ENCODE results near the gene FCER2. TPM values are rescaled to one million over a fixed set of nuclear protein-coding genes. Genes with fewer than 3 reads are reported as not detected.
A peak's percentile ranks its signal among the peaks of the same experiment; 100 is the strongest.

Gene FCER2
- total RNA-seq, 1 experiment from 2014 or later: not detected

- in situ Hi-C loops (cut with HindIII; ENCODE audit: low sequenced_read_pairs): no loop called here
- peak; percentile 79 for DNase-seq (ENCODE audit: low spot score)
These were observed 20.4 kb downstream of the FCER2 start for GRCh38 chr19:7681340-7682174.

GRCh38 chr19:7680606-7681339 is 21.2 kb downstream of the FCER2 start, which contains the start of gene TRAPPC5:
TSS of gene TRAPPC5 (plus strand) at chr19:7680833. CDS start at chr19:7682254, 1,421 bp downstream.
- in situ Hi-C loops (cut with HindIII; ENCODE audit: low sequenced_read_pairs): no loop called here
- peak; percentile 74 for DNase-seq (ENCODE audit: low spot score)

GRCh38 chr19:7679771-7680605 is 21.9 kb downstream of the FCER2 start:
- in situ Hi-C loops (cut with HindIII; ENCODE audit: low sequenced_read_pairs): no loop called here
- DNase-seq (ENCODE audit: low spot score): no peak

GRCh38 chr19:7678971-7679751 is 22.8 kb downstream of the FCER2 start:
- in situ Hi-C loops (cut with HindIII; ENCODE audit: low sequenced_read_pairs): no loop called here
- peak; percentile 75 for DNase-seq (ENCODE audit: low spot score)

- in situ Hi-C loops (cut with HindIII; ENCODE audit: low sequenced_read_pairs): no loop called here
- no peak for DNase-seq (ENCODE audit: low spot score)
These were observed 24.1 kb downstream of the FCER2 start for GRCh38 chr19:7677669-7678311.

GRCh38 chr19:7676854-7677253 is 25.1 kb downstream of the FCER2 start, which contains the start of gene MCEMP1:
TSS of gene MCEMP1 (plus strand) at chr19:7677090. CDS start at chr19:7677121, 31 bp downstream.
- in situ Hi-C loops (cut with HindIII; ENCODE audit: low sequenced_read_pairs): no loop called here

GRCh38 chr19:7676376-7676775 is 25.6 kb downstream of the FCER2 start:
- in situ Hi-C loops (cut with HindIII; ENCODE audit: low sequenced_read_pairs): no loop called here
- DNase-seq (ENCODE audit: low spot score): no peak

More at GRCh38 chr19:7676854-7677253, 25.1 kb downstream of the FCER2 start, which contains the start of gene MCEMP1:
- no peak for DNase-seq (ENCODE audit: low spot score)

- DNase-seq (ENCODE audit: low spot score): peak; percentile 24
- in situ Hi-C loops (cut with HindIII; ENCODE audit: low sequenced_read_pairs): no loop called here
These were observed 27.6 kb downstream of the FCER2 start for GRCh38 chr19:7674010-7675005.

- no peak for DNase-seq (ENCODE audit: low spot score)
- in situ Hi-C loops (cut with HindIII; ENCODE audit: low sequenced_read_pairs): no loop called here
These were observed 29.4 kb downstream of the FCER2 start for GRCh38 chr19:7672522-7672921.

- DNase-seq (ENCODE audit: low spot score): no peak
- in situ Hi-C loops (cut with HindIII; ENCODE audit: low sequenced_read_pairs): no loop called here
These were observed 31.1 kb downstream of the FCER2 start for GRCh38 chr19:7670790-7671189.

GRCh38 chr19:7670150-7670783 is 31.7 kb downstream of the FCER2 start:
- in situ Hi-C loops (cut with HindIII; ENCODE audit: low sequenced_read_pairs): no loop called here
- DNase-seq (ENCODE audit: low spot score): no peak

- DNase-seq (ENCODE audit: low spot score): no peak
- in situ Hi-C loops (cut with HindIII; ENCODE audit: low sequenced_read_pairs): no loop called here
These were observed 32.3 kb downstream of the FCER2 start for GRCh38 chr19:7669641-7670040.

- DNase-seq (ENCODE audit: low spot score): no peak
- in situ Hi-C loops (cut with HindIII; ENCODE audit: low sequenced_read_pairs): no loop called here
These were observed 33.1 kb downstream of the FCER2 start, which contains the start of gene RETN for GRCh38 chr19:7668842-7669241. TSS of gene RETN (plus strand) at chr19:7669049. CDS start at chr19:7669327, 278 bp downstream.

- no peak for DNase-seq (ENCODE audit: low spot score)
- in situ Hi-C loops (cut with HindIII; ENCODE audit: low sequenced_read_pairs): no loop called here
These were observed 36.9 kb downstream of the FCER2 start for GRCh38 chr19:7665076-7665475.

GRCh38 chr19:7663706-7664105 is 38.2 kb downstream of the FCER2 start:
- no peak for DNase-seq (ENCODE audit: low spot score)
- in situ Hi-C loops (cut with HindIII; ENCODE audit: low sequenced_read_pairs): no loop called here

GRCh38 chr19:7662657-7663056 is 39.3 kb downstream of the FCER2 start:
- in situ Hi-C loops (cut with HindIII; ENCODE audit: low sequenced_read_pairs): no loop called here
- no peak for DNase-seq (ENCODE audit: low spot score)

Data from G401 (cell line).